Measurements from ENCODE around the gene B4GALT1. TPM values are rescaled to one million over a fixed set of nuclear protein-coding genes. Genes with fewer than 3 reads are reported as not detected.
A peak's percentile ranks its signal among the peaks of the same experiment; 100 is the strongest.

Gene B4GALT1
- total RNA-seq, 1 donor = 41.0 TPM

DNA sequence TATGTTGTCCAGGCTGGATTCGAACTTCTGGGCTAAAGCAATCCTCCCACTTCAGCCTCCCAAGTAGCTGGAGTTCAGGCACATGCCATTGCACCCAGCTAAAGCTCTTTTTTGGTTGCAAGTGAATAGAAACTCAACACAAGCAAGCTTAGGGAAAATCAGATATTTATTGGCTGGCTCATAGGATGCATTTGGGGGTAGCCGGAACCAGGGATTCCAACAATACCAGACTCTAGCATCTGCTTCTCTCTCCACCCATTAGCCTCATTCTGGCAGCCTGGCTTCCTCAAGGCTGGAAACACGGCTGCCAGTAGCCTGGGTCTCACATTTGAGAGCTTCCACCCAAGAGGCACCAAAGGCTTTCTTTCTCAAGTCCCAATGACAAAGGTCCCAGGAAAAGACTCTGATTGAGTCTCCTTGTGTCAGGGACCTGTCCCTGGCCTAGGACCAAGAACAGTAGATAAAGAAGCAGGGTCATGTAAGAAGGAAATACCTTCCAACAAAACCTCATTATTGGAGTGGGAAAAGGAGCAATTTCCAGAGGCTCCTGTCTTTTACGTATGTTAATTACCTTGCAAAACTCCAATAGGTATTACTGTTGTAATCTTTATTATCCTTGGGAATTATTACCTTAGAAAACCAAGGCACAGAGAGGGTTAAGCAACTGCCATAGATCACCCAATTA lies 23.0 kb upstream of the B4GALT1 start:
- no peak for DNase-seq (ENCODE audit: low read depth)
- no peak overlapping the region for H3K4me3 ChIP-seq (ENCODE audit: low read depth, low read length)
- TF ChIP-seq, protein P1, sequence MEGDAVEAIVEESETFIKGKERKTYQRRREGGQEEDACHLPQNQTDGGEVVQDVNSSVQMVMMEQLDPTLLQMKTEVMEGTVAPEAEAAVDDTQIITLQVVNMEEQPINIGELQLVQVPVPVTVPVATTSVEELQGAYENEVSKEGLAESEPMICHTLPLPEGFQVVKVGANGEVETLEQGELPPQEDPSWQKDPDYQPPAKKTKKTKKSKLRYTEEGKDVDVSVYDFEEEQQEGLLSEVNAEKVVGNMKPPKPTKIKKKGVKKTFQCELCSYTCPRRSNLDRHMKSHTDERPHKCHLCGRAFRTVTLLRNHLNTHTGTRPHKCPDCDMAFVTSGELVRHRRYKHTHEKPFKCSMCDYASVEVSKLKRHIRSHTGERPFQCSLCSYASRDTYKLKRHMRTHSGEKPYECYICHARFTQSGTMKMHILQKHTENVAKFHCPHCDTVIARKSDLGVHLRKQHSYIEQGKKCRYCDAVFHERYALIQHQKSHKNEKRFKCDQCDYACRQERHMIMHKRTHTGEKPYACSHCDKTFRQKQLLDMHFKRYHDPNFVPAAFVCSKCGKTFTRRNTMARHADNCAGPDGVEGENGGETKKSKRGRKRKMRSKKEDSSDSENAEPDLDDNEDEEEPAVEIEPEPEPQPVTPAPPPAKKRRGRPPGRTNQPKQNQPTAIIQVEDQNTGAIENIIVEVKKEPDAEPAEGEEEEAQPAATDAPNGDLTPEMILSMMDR (IDR thresholded peaks at IDR 0.05; ENCODE audit: insufficient read depth, low read length) = no peak

DNA sequence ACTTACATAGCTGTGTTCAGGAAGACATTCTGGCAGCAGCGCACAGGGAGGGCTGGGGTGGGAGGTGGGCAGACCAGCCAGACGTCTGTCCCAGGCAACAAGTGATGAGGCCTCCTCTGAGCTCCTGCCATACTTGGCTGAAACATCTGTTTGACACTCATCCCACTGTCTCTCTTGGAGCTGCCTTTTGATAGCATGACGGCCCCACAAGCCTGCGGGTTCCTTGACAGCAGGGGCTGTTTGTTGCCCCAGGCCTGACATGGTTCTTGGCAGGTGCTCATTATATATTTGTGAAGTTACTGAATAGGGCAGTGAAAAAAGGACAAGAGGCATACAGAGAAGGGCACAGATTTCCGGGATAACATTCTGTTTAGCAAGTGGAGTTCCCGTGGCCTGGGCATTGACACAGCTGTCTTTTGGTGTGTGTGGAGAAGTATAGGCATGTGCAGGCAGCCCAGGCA lies 22.2 kb upstream of the B4GALT1 start:
- H3K4me3 ChIP-seq (ENCODE audit: low read depth, low read length) = no peak overlapping the region
- no peak for DNase-seq (ENCODE audit: low read depth)
- TF ChIP-seq, protein P1 (IDR thresholded peaks at IDR 0.05; ENCODE audit: insufficient read depth, low read length) = no peak

DNA sequence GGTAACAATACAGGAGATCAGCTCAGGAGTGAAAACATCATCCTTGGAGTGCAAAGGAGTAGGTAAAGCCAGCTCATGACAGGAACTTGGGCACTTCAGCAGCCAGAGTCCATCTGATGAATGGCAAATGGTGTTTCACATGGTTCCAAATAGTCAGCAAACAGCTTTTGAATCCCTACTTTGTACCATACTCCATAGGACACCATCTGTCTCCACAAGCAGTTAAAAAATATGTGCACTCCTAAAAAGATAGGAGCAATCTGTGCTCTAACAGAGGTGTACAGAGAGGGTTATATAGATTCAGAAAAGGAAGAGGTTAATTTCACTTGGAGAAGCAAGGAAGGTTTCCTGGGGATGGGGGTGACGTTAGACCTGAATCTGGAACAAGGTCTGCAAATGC lies 21.6 kb upstream of the B4GALT1 start:
- TF ChIP-seq, protein P1 (IDR thresholded peaks at IDR 0.05; ENCODE audit: insufficient read depth, low read length) = no peak
- DNase-seq (ENCODE audit: low read depth) = no peak
- H3K4me3 ChIP-seq (ENCODE audit: low read depth, low read length) = no peak overlapping the region

DNA sequence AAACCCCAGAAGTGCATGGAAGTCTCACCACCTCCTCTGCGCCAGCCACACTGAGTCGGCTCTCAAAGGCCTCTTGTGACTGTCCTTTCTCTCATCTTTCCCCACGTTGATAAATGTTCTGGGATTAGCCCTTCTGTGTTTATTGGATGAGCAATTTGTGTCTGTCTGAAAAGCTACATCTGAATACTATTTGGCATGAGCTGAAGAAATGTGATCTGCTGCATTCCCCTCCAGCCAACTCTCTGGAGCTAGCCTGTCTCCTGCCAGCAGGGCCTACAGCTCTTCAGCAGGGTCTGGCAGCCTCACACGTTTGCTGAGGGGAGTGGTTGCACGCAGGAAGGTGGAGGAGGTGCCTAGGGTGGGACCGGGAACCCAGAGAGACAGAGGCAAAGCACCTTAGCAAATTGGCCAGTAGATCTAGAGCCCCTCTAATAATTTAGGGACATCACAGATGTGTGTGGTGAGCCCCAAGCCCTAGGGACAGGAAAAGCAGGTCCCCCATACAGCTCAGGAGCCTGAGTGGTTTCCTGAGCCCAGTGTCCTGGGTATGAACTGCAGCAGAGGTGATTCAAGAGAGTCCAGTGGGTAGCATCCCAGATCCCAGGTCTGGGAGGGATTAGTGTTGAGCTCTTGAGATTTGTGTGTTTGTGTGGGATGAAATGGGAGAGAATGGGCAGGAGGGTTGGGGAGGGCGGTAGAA lies 20.5 kb upstream of the B4GALT1 start:
- TF ChIP-seq, protein P1 (IDR thresholded peaks at IDR 0.05; ENCODE audit: insufficient read depth, low read length) = no peak
- H3K4me3 ChIP-seq (ENCODE audit: low read depth, low read length) = no peak overlapping the region
- DNase-seq (ENCODE audit: low read depth) = peak; percentile 87

DNA sequence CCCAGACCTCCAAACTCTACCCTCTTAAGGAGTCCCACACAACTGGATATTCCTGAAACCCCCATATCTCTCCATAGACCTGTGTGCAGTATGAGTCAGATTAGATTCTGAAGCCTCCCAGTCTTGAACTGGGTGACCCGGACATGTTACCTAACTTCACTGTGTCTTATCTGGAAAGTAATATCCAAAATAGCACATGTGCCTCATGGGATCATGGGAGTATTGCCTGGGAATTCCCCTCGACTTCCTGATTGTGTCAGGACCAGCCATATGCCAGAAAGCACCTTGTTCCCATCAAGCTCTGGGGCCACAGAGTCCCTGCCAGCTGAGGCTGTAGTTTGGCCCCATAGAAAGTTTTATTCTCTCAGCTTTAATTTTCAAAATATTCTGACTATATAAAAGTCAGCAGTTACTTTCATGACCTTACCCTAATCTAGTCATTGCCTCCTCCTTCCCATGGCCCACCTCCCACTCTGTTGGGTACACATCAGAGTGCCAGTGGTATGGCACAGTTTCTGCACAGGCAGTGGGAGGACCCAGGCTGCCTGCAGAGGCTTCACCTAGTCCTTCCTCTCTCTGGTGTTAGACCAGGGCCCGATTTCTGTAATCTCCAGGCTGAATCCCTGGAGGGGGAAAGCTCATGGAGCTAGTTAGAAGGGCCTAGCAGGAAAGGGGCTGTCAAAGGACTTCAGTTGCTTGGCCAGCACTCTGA lies 19.5 kb upstream of the B4GALT1 start:
- TF ChIP-seq, protein P1 (IDR thresholded peaks at IDR 0.05; ENCODE audit: insufficient read depth, low read length) = no peak
- H3K4me3 ChIP-seq (ENCODE audit: low read depth, low read length) = no peak overlapping the region
- peak; percentile 90 for DNase-seq (ENCODE audit: low read depth)

DNA sequence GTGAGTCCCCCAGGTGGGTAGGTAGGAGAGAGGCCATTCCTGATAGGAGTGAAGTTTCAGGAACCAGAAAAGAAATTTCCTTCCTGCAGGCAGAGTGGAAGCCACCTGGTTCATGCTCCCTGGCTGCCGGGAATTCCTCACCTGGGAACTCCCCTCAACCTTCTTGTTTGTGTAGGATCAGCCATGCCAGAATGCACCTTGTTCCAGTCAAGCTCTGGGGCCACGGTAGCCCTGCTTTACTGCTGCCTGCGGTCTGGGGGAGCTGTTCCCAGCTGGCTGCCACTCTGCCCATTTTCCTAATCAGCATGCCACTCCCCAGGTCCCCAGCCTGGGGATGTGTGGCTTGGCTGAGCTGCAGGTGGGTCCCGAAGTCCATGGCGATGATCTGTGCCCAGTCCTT lies 18.7 kb upstream of the B4GALT1 start:
- H3K4me3 ChIP-seq (ENCODE audit: low read depth, low read length) = no peak overlapping the region
- TF ChIP-seq, protein P1 (IDR thresholded peaks at IDR 0.05; ENCODE audit: insufficient read depth, low read length) = no peak
- no peak for DNase-seq (ENCODE audit: low read depth)
